GM12801 (cell line): ENCODE results near the gene TAS2R31.

Experiments
- CTCF ChIP-seq: IDR thresholded peaks from one replicate; pipeline ENCODE4 v1.5.1; 2011; ENCODE audit warnings: control low read depth; ENCODE audit not compliant: insufficient read length; ENCODE audit errors: extremely low read depth

The TAS2R31 gene

GRCh38 chr12:11022520-11022919 lies 8.7 kb downstream of the TAS2R31 start, which contains the start of gene TAS2R19:
TAS2R19 (minus strand) TSS chr12:11022620; CDS start chr12:11022571, 49 bp downstream.
- TF ChIP-seq CTCF = no peak

- no peak for TF ChIP-seq CTCF
Observed at GRCh38 chr12:11016937-11017336, 14.3 kb downstream of the TAS2R31 start.

GRCh38 chr12:11015775-11016430 lies 15.3 kb downstream of the TAS2R31 start:
- TF ChIP-seq CTCF = no peak

- TF ChIP-seq CTCF = no peak
Observed at GRCh38 chr12:11014234-11014633, 17.0 kb downstream of the TAS2R31 start.

GRCh38 chr12:11007608-11008007 lies 23.6 kb downstream of the TAS2R31 start:
- no peak for TF ChIP-seq CTCF

- TF ChIP-seq CTCF = no peak
Observed at GRCh38 chr12:10998204-10998603, 33.0 kb downstream of the TAS2R31 start, which contains the start of gene TAS2R20. TAS2R20 (minus strand) TSS chr12:10998304; CDS start chr12:10997875, 429 bp downstream.

- no peak for TF ChIP-seq CTCF
Observed at GRCh38 chr12:10994307-10994706, 36.9 kb downstream of the TAS2R31 start.

- TF ChIP-seq CTCF = no peak
Observed at GRCh38 chr12:10989107-10989506, 42.1 kb downstream of the TAS2R31 start.
